AG09309 (cell line): ENCODE data around the gene ANTXR1.
A peak's percentile ranks its signal among the peaks of the same experiment; 100 is the strongest.

Source experiments
- DNase-seq: peaks from one replicate; pipeline ENCODE4 v3.0.0-alpha.2; 2010; ENCODE audit warnings: low read depth
- H3K4me3 ChIP-seq: 2 replicates; pipeline ENCODE4 v1.5.1; 2011; ENCODE audit warnings: mild to moderate bottlenecking, low read depth, low read length, moderate library complexity; ENCODE audit not compliant: control insufficient read depth
- TF ChIP-seq, protein P1 (sequence below): IDR thresholded peaks from 2 replicates; pipeline ENCODE4 v1.5.1; 2011; ENCODE audit warnings: mild to moderate bottlenecking, low read depth, low read length, inconsistent platforms; ENCODE audit not compliant: insufficient read depth, control insufficient read depth; ENCODE audit errors: missing control alignments

ANTXR1 gene

GRCh38 chr2:69214898-69215297 is 201.9 kb downstream of the ANTXR1 start:
- TF ChIP-seq, protein P1, sequence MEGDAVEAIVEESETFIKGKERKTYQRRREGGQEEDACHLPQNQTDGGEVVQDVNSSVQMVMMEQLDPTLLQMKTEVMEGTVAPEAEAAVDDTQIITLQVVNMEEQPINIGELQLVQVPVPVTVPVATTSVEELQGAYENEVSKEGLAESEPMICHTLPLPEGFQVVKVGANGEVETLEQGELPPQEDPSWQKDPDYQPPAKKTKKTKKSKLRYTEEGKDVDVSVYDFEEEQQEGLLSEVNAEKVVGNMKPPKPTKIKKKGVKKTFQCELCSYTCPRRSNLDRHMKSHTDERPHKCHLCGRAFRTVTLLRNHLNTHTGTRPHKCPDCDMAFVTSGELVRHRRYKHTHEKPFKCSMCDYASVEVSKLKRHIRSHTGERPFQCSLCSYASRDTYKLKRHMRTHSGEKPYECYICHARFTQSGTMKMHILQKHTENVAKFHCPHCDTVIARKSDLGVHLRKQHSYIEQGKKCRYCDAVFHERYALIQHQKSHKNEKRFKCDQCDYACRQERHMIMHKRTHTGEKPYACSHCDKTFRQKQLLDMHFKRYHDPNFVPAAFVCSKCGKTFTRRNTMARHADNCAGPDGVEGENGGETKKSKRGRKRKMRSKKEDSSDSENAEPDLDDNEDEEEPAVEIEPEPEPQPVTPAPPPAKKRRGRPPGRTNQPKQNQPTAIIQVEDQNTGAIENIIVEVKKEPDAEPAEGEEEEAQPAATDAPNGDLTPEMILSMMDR, result no peak
- H3K4me3 ChIP-seq, result no peak overlapping the region
- no peak for DNase-seq

GRCh38 chr2:69216535-69217332 is 203.8 kb downstream of the ANTXR1 start:
- peak; percentile 32 for DNase-seq
- TF ChIP-seq, protein P1, result no peak

GRCh38 chr2:69217333-69218080 is 204.5 kb downstream of the ANTXR1 start:
- DNase-seq, result no peak
- H3K4me3 ChIP-seq, result no peak overlapping the region
- TF ChIP-seq, protein P1, result no peak

More at GRCh38 chr2:69216535-69217332, 203.8 kb downstream of the ANTXR1 start:
- no peak overlapping the region for H3K4me3 ChIP-seq

- TF ChIP-seq, protein P1, result no peak
- H3K4me3 ChIP-seq, result no peak overlapping the region
- DNase-seq, result no peak
Observed at GRCh38 chr2:69221512-69221911, 208.5 kb downstream of the ANTXR1 start.

GRCh38 chr2:69221960-69222751 is 209.2 kb downstream of the ANTXR1 start:
- TF ChIP-seq, protein P1, result no peak
- H3K4me3 ChIP-seq, result no peak overlapping the region
- DNase-seq, result no peak

GRCh38 chr2:69222953-69223658 is 210.1 kb downstream of the ANTXR1 start:
- DNase-seq, result no peak
- TF ChIP-seq, protein P1, result no peak
- no peak overlapping the region for H3K4me3 ChIP-seq
